IMR-90 (cell line): ENCODE data around the gene TMEM176B. TPM values are rescaled to one million over a fixed set of nuclear protein-coding genes. Genes with fewer than 3 reads are reported as not detected.

Source experiments
- ATAC-seq: fragments of 200-7000 bp; cut with Tn5 transposase; 2 replicates; pipeline ENCODE4 v1.9.1; 2020; ENCODE audit warnings: low read depth, mild to moderate bottlenecking, moderate library complexity
- BruUV-seq: library from RNA; stranded (reverse); fragments of 400-500 nt; replicated peaks from 2 replicates; lab custom pipeline; 2021; lab: Mats Ljungman, UMichigan
- CTCF ChIA-PET: fragments of 300-600 bp; formaldehyde crosslinking; extraction: SDS; loops from one replicate; lab custom pipeline; 2021; ENCODE audit warnings: antibody characterized with exemption; lab: Yijun Ruan, JAX
- POLR2A ChIA-PET: fragments of 300-600 bp; sonication (Branson Sonifier 250); formaldehyde crosslinking; loops from one replicate; lab custom pipeline; 2022; ENCODE audit warnings: antibody characterized with exemption; ENCODE audit not compliant: unreplicated experiment; lab: Charles Lee
- DNase-seq: peaks from one replicate; pipeline ENCODE4 v3.0.0; 2013
- H2AFZ ChIP-seq: replicated peaks from 2 replicates; pipeline ENCODE3; 2013; ENCODE audit warnings: low read length, mild to moderate bottlenecking; ENCODE audit not compliant: poor library complexity
- H2AK5ac ChIP-seq: 2 replicates; pipeline ENCODE4 v1.6.1; 2013; ENCODE audit warnings: low read depth, low read length, inconsistent platforms
- H2AK9ac ChIP-seq: replicated peaks from 2 replicates; pipeline ENCODE3; 2013; ENCODE audit warnings: mild to moderate bottlenecking, low read depth, low read length, moderate library complexity; ENCODE audit not compliant: poor library complexity
- H2BK120ac ChIP-seq: 2 replicates; pipeline ENCODE4 v1.6.1; 2013; ENCODE audit warnings: low read depth, low read length, inconsistent platforms
- H2BK15ac ChIP-seq: 3 replicates; pipeline ENCODE4 v1.6.1; 2013; ENCODE audit warnings: low read depth, low read length, inconsistent platforms
- H2BK20ac ChIP-seq: 2 replicates; pipeline ENCODE4 v1.6.1; 2013; ENCODE audit warnings: low read depth, mild to moderate bottlenecking, inconsistent platforms, low read length, moderate library complexity
- H2BK5ac ChIP-seq: 2 replicates; pipeline ENCODE4 v1.6.1; 2013; ENCODE audit warnings: mild to moderate bottlenecking, low read depth, low read length, inconsistent platforms; ENCODE audit not compliant: poor library complexity, severe bottlenecking
- H3K14ac ChIP-seq: replicated peaks from 2 replicates; pipeline ENCODE4 v1.6.1; 2013; ENCODE audit warnings: low read depth, low read length, inconsistent platforms
- H3K18ac ChIP-seq: 2 replicates; pipeline ENCODE4 v1.6.1; 2013; ENCODE audit warnings: low read depth, low read length, control low read depth
- H3K23ac ChIP-seq: 2 replicates; pipeline ENCODE4 v1.6.1; 2013; ENCODE audit warnings: low read depth, low read length, inconsistent platforms
- H3K27ac ChIP-seq: 2 replicates; pipeline ENCODE4 v1.5.1; 2013; ENCODE audit warnings: mild to moderate bottlenecking, control low read depth, low read length; ENCODE audit not compliant: insufficient read depth
- H3K27me3 ChIP-seq: 2 replicates; pipeline ENCODE4 v1.6.1; 2013; ENCODE audit warnings: low read length; ENCODE audit not compliant: control insufficient read depth, insufficient read depth
- H3K36me3 ChIP-seq: 2 replicates; pipeline ENCODE4 v1.6.1; 2013; ENCODE audit warnings: low read length, mixed read lengths; ENCODE audit not compliant: control insufficient read depth, insufficient read depth
- H3K4ac ChIP-seq: 2 replicates; pipeline ENCODE4 v1.6.1; 2013; ENCODE audit warnings: low read depth, low read length, inconsistent platforms
- H3K4me1 ChIP-seq: 2 replicates; pipeline ENCODE4 v1.6.1; 2013; ENCODE audit warnings: low read length, mixed read lengths; ENCODE audit not compliant: control insufficient read depth, insufficient read depth
- H3K4me2 ChIP-seq: 2 replicates; pipeline ENCODE4 v1.6.1; 2013; ENCODE audit warnings: low read depth, mild to moderate bottlenecking, control low read depth, low read length, moderate library complexity
- H3K4me3 ChIP-seq: 2 replicates; pipeline ENCODE4 v1.5.1; 2013; ENCODE audit warnings: low read depth, mild to moderate bottlenecking, control low read depth, low read length, moderate library complexity; ENCODE audit not compliant: insufficient read depth
- H3K56ac ChIP-seq: 2 replicates; pipeline ENCODE4 v1.6.1; 2013; ENCODE audit warnings: low read length, inconsistent platforms; ENCODE audit not compliant: insufficient read depth; ENCODE audit errors: extremely low read depth
- H3K79me1 ChIP-seq, 2 experiments: 2 replicates each; pipeline ENCODE4 v1.6.1; 2013; ENCODE audit warnings: low read length in 2 of 2, inconsistent platforms in 1 of 2, low read depth in 1 of 2
- H3K9ac ChIP-seq: 2 replicates; pipeline ENCODE4 v1.6.1; 2013; ENCODE audit warnings: low read depth, low read length, control low read depth
- H3K9me1 ChIP-seq: 2 replicates; pipeline ENCODE4 v1.6.1; 2013; ENCODE audit warnings: low read length, inconsistent platforms; ENCODE audit not compliant: insufficient read depth
- H3K9me3 ChIP-seq: 2 replicates; pipeline ENCODE4 v1.6.1; 2013; ENCODE audit warnings: low read length; ENCODE audit not compliant: control insufficient read depth, insufficient read depth
- H4K20me1 ChIP-seq: 2 replicates; pipeline ENCODE4 v1.6.1; 2013; ENCODE audit warnings: low read length, inconsistent platforms; ENCODE audit not compliant: insufficient read depth
- H4K5ac ChIP-seq: 2 replicates; pipeline ENCODE4 v1.6.1; 2013; ENCODE audit warnings: mild to moderate bottlenecking, low read depth, low read length, control low read depth
- H4K8ac ChIP-seq, 2 experiments: 2 replicates each; pipeline ENCODE4 v1.6.1; 2013; ENCODE audit warnings: low read depth in 2 of 2, low read length in 2 of 2, control low read depth in 1 of 2, inconsistent platforms in 1 of 2
- H4K91ac ChIP-seq: 2 replicates; pipeline ENCODE4 v1.6.1; 2013; ENCODE audit warnings: low read depth, low read length, inconsistent platforms; ENCODE audit not compliant: insufficient read depth
- BHLHE40 ChIP-seq: fragments of 150-350 bp; IDR thresholded peaks from 2 replicates; pipeline ENCODE4 v1.6.1; 2016; ENCODE audit warnings: mild to moderate bottlenecking, low read depth, low read length
- CEBPB ChIP-seq: IDR thresholded peaks from 2 replicates; pipeline ENCODE4 v1.6.1; 2012; ENCODE audit warnings: low read depth, low read length, improper control_type of control experiment
- CHD1 ChIP-seq: IDR thresholded peaks from 2 replicates; pipeline ENCODE4 v1.6.1; 2012; ENCODE audit warnings: low read depth, low read length, improper control_type of control experiment
- CTCF ChIP-seq: conservative IDR thresholded peaks from 2 replicates; pipeline ENCODE4 v1.5.1; 2012; ENCODE audit warnings: mild to moderate bottlenecking, low read depth, low read length, improper control_type of control experiment
- ELK1 ChIP-seq: fragments of 150-350 bp; IDR thresholded peaks from 2 replicates; pipeline ENCODE4 v1.6.1; 2016; ENCODE audit warnings: low read depth, mild to moderate bottlenecking, low read length, moderate library complexity, borderline replicate concordance
- MAZ ChIP-seq: IDR thresholded peaks from 2 replicates; pipeline ENCODE4 v1.6.1; 2012; ENCODE audit warnings: low read depth, mild to moderate bottlenecking, low read length, improper control_type of control experiment, moderate library complexity, borderline replicate concordance
- MXI1 ChIP-seq: IDR thresholded peaks from 2 replicates; pipeline ENCODE4 v1.6.1; 2012; ENCODE audit warnings: low read depth, mild to moderate bottlenecking, low read length, moderate library complexity, borderline replicate concordance
- RCOR1 ChIP-seq: IDR thresholded peaks from 2 replicates; pipeline ENCODE4 v1.6.1; 2012; ENCODE audit warnings: mild to moderate bottlenecking, low read length, improper control_type of control experiment; ENCODE audit not compliant: insufficient replicate concordance
- SMC3 ChIP-seq: fragments of 150-350 bp; IDR thresholded peaks from 2 replicates; pipeline ENCODE4 v1.6.1; 2016; ENCODE audit warnings: low read depth, mild to moderate bottlenecking, antibody characterized with exemption, low read length, moderate library complexity
- WGBS, 2 experiments: methylation state at CpG; one replicate each; pipeline versions ENCODE4 v1.1.5 to v1.1.7; 2013; ENCODE audit warnings: missing lambda C conversion rate in 2 of 2; ENCODE audit not compliant: insufficient read length in 1 of 2; ENCODE audit errors: extremely low coverage in 2 of 2; 5-methylcytosine and 5-hydroxymethylcytosine counted together
- dilution Hi-C: fragments of 300-500 bp; cut with HindIII; formaldehyde crosslinking; loops from one replicate; pipeline ENCODE4 v1.14.3; 2018; ENCODE audit warnings: low sequenced_read_pairs; ENCODE audit not compliant: unreplicated experiment
- in situ Hi-C: fragments of 300-500 bp; cut with MboI; formaldehyde crosslinking; loops from 3 replicates; pipeline ENCODE4 v1.14.3; 2019; ENCODE audit warnings: low sequenced_read_pairs, inconsistent platforms, mixed read lengths
- intact Hi-C: fragments of 100-400 bp; cut with micrococcal nuclease; formaldehyde crosslinking; loops from 2 replicates; pipeline ENCODE4 v1.10.0; 2022
- polyA plus RNA-seq, 3 experiments: library from polyadenylated mRNA; depleted of rRNA; stranded (reverse); fragments of >200 nt; gene quantifications; 2 replicates each; pipeline ENCODE4 v1.2.3, GENCODE V29; 2012; ENCODE audit warnings: low replicate concordance in 1 of 3
- total RNA-seq: library from RNA; depleted of rRNA; stranded (reverse); fragments of >200 nt; gene quantifications from 2 replicates; pipeline ENCODE4 v1.2.3, GENCODE V29; 2012

Gene TMEM176B
- total and polyA plus RNA-seq, 2 of the 4 experiments (the other 2 are of a cell fraction), result not detected

GRCh38 chr7:150835019-150835418 lies 34.9 kb upstream of the TMEM176B start:
- Histone ChIP-seq H4K8ac (no peak overlapping the region), H2BK5ac (no peak overlapping the region), H2BK20ac (no peak overlapping the region), H2AK5ac (no peak overlapping the region), H4K5ac (no peak overlapping the region), H3K4me1 (no peaks in the 10 kb centered on the region), H3K23ac (no peak overlapping the region), H3K4ac (no peak overlapping the region), H3K9ac (no peak overlapping the region), H3K27me3 (no peaks in the 10 kb centered on the region; the same call in 1 of the 2 replicates), H3K4me3 (no peak overlapping the region), H2AK9ac (no peak overlapping the region), H2BK15ac (no peak overlapping the region), H3K36me3 (no peaks in the 10 kb centered on the region), H3K14ac (no peak overlapping the region), H3K9me1 (no peaks in the 10 kb centered on the region), H3K4me2 (no peak overlapping the region), H3K9me3 (no peaks in the 10 kb centered on the region), H2AFZ (no peak overlapping the region), H3K79me1 (no peaks in the 10 kb centered on the region), H3K27ac (no peak overlapping the region), H3K56ac (no peak overlapping the region), H3K18ac (no peak overlapping the region), H4K20me1 (no peaks in the 10 kb centered on the region), H4K91ac (no peak overlapping the region), H2BK120ac (no peak overlapping the region)
- ChIA-PET POLR2A (no interaction called here), CTCF (interaction anchor here (1.1 kb wide), 1 partner anchor 56 kb away, joined by 3 read pairs; no protein-coding TSS in a partner anchor)
- BruUV-seq, result no TSS peak
- TF ChIP-seq BHLHE40, result no peak
- no peak for TF ChIP-seq RCOR1
- no peak for TF ChIP-seq SMC3
- no peak for TF ChIP-seq MXI1
- TF ChIP-seq ELK1, result no peak
- TF ChIP-seq CHD1, result no peak
- TF ChIP-seq MAZ, result no peak
- TF ChIP-seq CTCF, result no peak
- no peak for TF ChIP-seq CEBPB
- WGBS, 2 experiments, result no CpG with 5 or more reads among the region's 1 CpG
- dilution Hi-C loops, result no loop called here
- intact Hi-C loops, result no loop called here
- ATAC-seq (no peak), DNase-seq (no peak)
- in situ Hi-C loops, result no loop called here
